Uterus (tissue), 2 donors: Measurements from ENCODE around the gene ESYT1.

Source experiments
- CTCF ChIP-seq, 4 experiments: fragments of 200-600 bp in 2 of 4; fragments of 450-650 bp in 2 of 4; sonication (generic) in 2 of 4; IDR thresholded peaks; one replicate each; pipeline ENCODE4 v1.5.1; 2016 to 2019; ENCODE audit warnings: antibody characterized with exemption in 4 of 4, mild to moderate bottlenecking in 2 of 4, moderate library complexity in 1 of 4
- POLR2A ChIP-seq, 2 donors: fragments of 450-650 bp; IDR thresholded peaks; one replicate each; pipeline ENCODE4 v1.6.1; 2016; ENCODE audit warnings: antibody characterized with exemption in 2 of 2, mild to moderate bottlenecking in 1 of 2, moderate library complexity in 1 of 2

- no peak for TF ChIP-seq CTCF (IDR thresholded peaks at IDR 0.05)
- TF ChIP-seq POLR2A (IDR thresholded peaks at IDR 0.05), result no peak
Observed at GRCh38 chr12:56081393-56082347, 46.4 kb upstream of the ESYT1 start.
